Measurements from ENCODE around the gene ZNF277.

- TF ChIP-seq, protein P1, sequence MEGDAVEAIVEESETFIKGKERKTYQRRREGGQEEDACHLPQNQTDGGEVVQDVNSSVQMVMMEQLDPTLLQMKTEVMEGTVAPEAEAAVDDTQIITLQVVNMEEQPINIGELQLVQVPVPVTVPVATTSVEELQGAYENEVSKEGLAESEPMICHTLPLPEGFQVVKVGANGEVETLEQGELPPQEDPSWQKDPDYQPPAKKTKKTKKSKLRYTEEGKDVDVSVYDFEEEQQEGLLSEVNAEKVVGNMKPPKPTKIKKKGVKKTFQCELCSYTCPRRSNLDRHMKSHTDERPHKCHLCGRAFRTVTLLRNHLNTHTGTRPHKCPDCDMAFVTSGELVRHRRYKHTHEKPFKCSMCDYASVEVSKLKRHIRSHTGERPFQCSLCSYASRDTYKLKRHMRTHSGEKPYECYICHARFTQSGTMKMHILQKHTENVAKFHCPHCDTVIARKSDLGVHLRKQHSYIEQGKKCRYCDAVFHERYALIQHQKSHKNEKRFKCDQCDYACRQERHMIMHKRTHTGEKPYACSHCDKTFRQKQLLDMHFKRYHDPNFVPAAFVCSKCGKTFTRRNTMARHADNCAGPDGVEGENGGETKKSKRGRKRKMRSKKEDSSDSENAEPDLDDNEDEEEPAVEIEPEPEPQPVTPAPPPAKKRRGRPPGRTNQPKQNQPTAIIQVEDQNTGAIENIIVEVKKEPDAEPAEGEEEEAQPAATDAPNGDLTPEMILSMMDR (IDR thresholded peaks at IDR 0.05 in 2 of 3, conservative IDR thresholded peaks at IDR 0.05 in 1 of 3; ENCODE audit: control insufficient read depth in 2 of 3, extremely low read depth in 1 of 3, insufficient read depth in 1 of 3, low read depth in 3 of 3, low read length in 3 of 3), result no peak
- no peak for TF ChIP-seq YY1 (IDR thresholded peaks at IDR 0.05; ENCODE audit: low read depth, low read length)
- no peak for TF ChIP-seq NKRF (conservative IDR thresholded peaks at IDR 0.05)
- TF ChIP-seq POLR2A (IDR thresholded peaks at IDR 0.05; ENCODE audit: low read depth, low read length), result no peak
These were observed 1.8 kb upstream of the ZNF277 start for GRCh38 chr7:112204499-112205342.
